ENCODE results near the gene KLHDC9.
"Not testable (repeated sequence)": the region's sequence is repeated elsewhere in the genome, so short reads cannot be mapped to it uniquely, and the experiment has no call there.

Gene KLHDC9

DNA sequence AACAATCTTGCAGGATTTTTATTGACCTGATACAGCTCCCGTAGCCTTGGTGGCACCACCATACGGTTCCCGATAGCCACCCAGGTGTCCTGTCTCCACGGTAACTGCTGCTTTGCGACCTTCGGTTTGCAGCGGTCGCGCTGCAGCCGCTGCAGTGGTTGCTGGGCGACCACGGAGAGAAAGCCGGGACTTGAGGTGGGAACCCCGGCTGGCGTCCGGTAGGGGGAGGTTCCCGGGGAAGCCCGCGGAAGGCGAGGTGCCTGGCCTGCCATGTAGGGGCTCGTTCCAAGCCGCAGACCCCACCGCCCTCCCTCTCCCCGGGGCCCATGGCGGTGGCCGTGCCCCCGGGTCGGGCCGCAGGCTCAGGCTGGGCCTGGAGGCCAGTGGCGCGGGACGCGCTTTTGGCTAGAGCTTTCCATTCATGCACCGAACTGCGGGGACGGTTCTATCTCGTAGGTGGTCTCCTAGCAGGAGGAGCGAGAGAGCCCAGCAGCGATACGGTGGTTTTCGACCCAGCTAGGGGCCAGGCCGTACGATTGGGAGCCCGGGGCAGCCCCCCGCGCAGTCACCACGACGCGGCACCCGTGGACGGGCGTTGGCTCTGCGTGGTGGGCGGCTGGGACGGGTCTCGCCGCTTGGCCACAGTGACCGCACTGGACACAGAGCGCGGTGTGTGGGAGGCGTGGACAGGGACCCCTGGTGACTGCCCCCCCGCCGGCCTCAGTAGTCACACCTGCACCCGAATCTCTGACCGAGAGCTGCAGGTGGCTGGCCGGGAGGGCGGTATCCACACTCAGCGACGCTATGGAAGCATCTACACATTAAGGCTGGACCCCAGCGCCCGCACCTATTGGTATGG, at the start of gene KLHDC9:
KLHDC9 (plus strand) TSS at position 152 of the 859 bp plus-strand sequence; CDS start at position 327, 175 bp downstream.
- peak; percentile 73 to 80 for DNase-seq

- no peak for DNase-seq
Measured at GRCh38 chr1:161048949-161049722, 49.0 kb upstream of the KLHDC9 start.

DNA sequence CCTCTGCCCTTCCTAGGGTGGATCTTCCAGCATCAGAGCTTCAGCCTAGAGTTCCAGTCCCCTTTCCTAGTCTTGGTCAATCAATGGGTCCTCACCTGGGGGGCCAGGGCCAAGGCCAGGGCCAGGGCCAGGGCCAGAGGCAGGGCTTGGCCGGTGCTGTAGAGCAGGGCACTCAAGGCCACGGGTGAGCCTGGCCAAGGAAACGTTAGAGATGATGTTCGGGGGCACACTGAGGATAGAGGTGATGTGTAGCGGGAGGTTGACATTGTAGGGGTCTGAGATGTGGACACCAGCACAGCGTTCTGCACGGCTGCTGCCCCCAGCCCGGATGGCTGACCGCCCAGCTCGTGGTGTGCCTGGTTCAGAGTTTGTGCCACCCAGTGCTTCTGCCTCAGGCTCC, 46.9 kb upstream of the KLHDC9 start:
- no peak for DNase-seq

GRCh38 chr1:161052899-161053298, 45.3 kb upstream of the KLHDC9 start:
- DNase-seq: no peak

DNA sequence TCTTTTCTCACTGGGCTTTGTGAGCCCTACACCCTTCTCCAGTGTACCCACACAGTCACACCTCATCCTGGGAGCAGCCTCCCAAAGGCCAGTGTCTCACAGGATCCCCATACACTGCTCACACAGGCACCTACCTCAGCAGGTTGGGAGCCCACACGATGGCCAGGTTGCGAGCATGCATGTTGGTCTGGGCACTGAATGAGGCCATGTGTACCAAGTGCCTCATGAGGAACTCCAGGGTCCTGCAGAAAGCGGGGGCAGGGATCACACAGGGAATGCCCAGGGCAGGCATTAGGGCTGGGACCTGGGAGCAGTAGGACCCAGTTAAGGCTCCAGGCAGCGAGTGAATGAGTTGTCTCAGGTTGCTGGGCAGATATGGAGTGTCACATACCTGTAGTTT, 43.9 kb upstream of the KLHDC9 start:
- no peak for DNase-seq

DNA sequence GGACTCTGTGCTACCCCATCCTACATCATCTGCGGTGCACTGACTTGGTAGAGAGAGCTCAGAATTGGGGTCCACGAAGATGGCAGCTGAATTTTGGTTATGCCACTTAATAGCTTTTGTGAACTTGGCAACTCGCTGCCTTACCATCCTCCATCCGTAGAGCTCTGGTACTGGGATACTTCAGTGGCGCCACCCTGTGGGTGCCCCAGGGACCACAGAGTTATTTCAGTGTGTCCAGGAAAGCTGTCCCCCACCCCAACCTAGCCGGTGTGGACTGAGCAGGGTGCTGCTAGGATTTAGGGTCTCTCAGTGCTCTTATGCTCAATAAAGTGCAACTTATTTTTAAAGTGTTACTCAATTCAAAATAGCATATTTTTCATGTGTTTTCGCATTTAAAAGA, 43.4 kb upstream of the KLHDC9 start:
- DNase-seq: peak in 1 of 2 experiments; percentile 38

- DNase-seq: no peak
Measured at GRCh38 chr1:161059293-161059692, 38.9 kb upstream of the KLHDC9 start.

DNA sequence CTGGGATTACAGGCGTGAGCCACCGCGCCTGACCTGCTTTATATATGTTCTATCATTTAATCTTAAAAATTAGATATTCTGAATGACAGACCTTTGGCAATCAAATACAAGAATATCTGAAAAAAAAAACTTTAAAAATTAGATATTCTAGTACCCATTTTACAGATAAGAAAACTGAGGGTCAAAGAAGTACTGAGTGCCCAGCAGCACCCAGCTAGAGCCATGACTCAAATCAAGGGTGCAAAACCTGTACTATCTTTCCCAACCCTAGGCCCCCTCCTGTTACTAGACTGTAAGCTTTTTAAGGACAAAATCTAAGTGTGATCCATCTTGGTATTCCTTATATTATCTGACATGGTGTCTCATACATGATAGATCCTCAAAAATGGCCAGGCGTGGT, 36.7 kb upstream of the KLHDC9 start:
- DNase-seq: no peak

DNA sequence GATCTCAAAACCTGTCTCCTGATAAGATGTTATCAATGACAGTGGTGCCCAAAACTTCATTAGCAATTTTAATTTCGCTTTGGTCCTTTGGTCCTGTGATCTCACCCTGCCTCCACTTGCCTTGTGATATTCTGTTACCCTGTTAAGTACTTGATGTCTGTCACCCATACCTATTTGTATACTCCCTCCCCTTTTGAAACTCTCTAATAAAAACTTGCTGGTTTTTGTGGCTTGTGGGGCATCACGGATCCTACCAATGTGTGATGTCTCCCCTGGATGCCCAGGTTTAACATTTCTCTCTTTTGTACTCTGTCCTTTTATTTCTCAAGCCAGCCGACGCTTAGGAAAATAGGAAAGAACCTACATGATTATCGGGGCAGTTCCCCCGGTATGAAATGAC, 34.2 kb upstream of the KLHDC9 start:
- DNase-seq: not testable (repeated sequence)

DNA sequence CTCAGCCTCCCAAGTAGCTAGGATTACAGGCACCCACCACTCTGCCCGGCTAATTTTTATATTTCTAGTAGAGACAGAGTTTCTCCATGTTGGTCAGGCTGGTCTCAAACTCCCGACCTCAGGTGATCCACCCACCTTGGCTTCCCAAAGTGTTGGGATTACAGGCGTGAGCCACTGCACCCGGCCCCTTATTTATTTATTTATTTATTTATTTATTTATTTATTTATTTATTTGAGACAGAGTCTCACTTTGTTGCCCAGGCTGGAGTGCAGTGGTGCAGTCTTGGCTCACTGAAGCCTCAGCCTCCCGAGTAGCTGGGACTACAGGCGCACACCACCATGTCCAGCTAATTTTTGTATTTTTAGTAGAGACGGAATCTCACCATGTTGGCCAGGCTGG, 32.5 kb upstream of the KLHDC9 start:
- DNase-seq: not testable (repeated sequence)

DNA sequence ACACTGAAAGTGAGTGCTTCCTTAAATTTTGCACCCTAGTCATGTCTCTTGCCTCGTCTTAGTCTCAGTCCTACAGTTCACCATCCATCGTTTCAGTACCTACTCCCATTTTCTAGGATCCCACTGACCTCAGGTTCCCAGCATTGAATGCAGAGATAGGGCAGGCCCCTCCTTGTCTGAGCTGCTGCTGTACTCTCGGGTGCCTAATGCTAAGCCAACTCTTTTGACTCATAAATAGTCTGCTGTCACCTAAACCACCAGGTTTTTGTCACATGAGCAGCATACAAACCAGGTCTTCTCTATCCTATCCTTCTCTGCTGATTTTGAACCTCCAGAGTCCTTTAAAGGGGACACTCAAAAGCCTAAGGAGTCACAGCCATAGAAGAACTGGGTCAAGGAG, 31.5 kb upstream of the KLHDC9 start:
- no peak for DNase-seq

DNA sequence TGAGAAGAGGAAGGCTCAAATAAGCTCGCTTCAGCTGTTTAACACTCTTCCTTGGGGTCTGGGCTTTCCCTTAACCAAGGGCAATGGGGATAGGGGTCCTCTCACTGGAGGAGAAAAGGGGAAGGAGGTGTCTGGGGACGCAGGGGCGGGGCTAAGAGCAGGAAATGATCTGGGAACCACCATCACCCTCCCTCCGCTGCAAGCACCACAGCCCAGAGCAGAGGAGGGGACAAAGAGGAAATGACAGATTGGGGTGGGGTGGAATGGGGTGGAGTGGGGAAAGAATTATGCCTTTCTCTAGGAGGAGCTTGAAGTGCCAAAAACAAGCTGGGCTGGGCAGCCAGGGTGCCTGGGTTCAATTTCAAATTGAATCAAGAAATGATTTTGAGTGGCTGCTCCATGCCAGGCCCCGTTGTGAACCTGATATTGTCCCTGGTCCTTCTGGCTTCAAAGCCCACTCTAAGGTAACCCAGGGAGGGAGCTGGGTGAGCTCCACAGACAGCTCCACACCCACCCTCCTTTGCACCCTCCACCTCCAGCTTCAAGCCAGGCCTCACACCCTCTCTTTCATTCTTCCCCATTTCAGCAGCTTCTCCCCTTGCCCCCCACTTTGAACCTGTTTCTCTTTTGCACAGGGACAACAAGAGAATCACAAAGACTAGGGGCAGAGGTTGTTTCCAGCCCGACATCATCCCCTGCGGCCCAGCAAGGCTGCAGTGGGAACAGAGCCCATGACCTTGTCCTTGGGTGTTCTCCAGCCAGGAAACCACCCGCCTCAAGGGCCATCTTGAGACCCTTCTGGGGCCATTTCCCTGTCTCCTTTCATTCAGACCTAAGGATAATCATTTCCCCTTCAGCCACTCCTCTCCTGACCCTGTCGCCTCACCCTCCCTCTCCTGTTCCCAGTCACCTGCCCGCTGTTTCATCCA, 29.6 kb upstream of the KLHDC9 start:
- peak; percentile 84 to 90 for DNase-seq

DNA sequence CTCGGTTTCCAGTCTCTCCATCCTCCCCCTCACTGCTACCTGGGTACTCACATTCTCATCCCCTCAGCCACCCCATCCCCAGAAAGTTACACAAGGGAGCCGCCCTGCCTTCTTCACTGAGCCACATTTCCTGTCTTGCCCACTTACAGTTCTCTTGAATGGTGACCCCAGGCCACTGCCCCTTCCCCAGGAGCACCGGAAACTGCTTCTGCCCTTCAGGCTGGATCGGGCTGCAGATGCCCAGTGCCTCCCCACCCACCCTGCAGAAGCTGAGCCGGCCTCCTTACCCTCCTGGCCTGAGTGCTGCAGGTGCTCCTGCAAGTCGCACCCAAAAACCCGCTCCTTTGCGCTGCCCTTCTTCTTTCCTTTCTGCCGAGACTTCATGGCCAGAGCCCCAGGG, 28.9 kb upstream of the KLHDC9 start:
- DNase-seq: peak; percentile 28 to 37

DNA sequence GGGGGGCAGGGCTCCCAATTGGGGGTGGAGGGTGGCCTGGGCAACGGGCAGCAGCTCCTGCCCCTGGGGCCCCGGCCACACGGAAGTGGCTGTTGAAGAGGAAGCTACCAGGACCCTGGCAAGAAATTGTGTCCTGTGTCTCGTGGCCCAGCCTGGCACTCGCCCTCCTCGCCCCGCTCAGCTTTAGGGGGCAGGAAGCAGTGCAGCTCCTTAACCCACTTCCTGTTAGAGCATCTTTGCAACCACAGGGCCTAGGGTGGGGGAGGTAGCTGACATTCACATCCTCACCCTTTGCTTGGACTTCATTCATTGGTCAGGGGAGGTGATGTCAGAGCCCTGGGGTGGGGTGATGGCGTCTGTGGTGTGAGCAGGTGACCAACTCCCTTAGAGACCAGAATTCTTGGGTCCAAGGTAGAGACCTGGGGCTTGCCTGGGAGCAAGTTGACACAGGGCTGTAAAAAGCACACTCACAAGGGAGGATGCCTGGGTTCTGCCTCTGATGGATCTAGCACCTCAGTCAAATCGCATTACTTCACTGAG, 28.4 kb upstream of the KLHDC9 start, which contains the start of gene ARHGAP30:
ARHGAP30 (minus strand) TSS at position 161 of the 540 bp plus-strand sequence. CDS start 267 bp downstream, outside the sequence.
- DNase-seq: peak; percentile 84 to 89

- DNase-seq: no peak
Measured at GRCh38 chr1:161070761-161071160, 27.4 kb upstream of the KLHDC9 start.

DNA sequence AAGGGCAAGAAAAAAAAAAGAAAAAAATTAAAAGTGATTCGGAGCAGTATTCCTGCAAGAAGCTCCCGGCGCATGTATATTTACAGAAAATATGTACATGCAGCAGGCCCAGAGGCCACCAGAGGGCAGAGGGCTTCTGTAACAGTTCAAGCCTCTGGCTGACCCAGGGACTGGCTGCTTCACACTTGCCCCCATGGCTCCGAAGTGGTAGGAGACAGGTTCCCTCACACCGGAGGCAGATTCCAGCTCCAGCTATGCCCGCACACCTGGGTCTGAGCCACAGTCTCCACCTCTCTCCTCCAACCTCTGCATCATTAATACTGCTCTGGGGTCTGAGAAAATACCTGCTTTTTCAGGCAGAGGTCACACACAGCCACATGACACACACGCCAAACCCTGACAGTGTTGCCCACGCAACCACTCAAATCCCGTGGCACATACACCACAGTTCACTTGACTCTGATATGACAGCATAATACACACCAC, 26.2 kb upstream of the KLHDC9 start:
- peak; percentile 56 to 64 for DNase-seq

DNA sequence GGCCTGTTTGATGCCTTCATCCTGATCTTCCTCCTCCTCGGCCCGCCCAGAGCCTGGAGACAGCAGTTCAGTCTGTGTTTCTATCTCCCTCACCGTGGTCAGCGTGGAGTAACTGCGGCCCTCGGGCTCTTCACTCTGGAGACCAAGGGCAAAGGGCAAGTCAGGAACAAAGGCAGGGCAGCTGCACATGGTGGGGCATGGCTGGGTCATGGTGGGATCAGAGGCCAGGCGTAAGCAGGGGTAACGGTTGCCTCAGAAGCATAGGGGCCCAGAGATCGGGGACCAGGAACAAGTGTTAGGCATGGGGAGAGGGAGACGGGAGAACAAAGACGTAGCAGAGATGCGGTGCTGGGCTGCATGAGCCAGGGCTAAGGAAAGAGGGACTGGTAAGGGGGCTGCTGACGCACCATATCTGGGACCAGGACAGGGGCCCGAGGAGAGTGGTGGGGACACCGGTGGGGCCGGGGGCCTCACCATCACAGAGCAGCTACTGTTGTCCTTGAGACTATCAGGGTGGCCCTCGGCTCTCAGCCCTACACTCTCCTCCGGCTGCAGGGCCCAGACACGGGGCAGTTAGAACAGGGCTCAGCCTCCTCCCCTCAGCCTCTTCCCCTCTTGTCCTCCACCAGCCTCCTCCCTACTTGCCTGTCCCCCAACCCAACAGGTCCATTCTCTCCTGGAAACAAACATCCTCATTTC, 25.3 kb upstream of the KLHDC9 start:
- DNase-seq: no peak

DNA sequence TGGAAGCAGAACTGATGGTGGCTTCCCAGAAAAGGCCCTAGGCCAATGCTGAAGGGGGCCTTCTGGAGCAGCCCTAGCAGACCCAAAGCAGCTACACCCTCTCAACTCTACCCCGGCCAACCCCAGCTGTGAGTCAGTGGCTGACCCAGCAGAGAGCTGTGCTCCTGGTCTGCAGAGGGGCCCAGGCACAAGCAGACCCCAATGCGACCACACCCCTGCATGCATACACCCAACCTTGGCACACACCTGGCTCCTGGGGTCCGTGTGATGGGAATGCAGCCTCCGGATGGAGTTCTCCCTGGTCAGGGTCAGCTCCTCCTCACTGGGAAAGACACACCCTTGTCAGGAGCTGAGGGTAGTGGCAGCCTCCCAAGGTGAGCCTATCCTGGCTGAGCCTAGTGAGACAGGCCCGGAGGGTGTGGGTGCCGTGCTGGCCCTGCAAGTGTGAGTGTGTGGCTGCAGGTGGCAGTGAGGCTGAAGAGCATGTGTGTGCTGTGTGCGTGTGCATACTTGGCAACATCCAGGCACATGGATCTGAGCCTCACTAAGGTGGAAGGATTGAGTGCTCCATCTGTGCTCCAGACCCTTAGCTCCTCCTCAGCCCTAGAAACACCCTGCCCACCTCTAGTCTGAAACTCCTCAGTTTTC, 24.6 kb upstream of the KLHDC9 start:
- DNase-seq: no peak

- DNase-seq: no peak
Measured at GRCh38 chr1:161074676-161075368, 23.3 kb upstream of the KLHDC9 start.

- DNase-seq: no peak
Measured at GRCh38 chr1:161076410-161076809, 21.8 kb upstream of the KLHDC9 start.
